PC-3 (cell line): Measurements from ENCODE around the gene PAOX. TPM values are rescaled to one million over a fixed set of nuclear protein-coding genes. Genes with fewer than 3 reads are reported as not detected.

Experiments
- ATAC-seq: fragments of 200-7000 bp; cut with Tn5 transposase; 2 replicates; pipeline ENCODE4 v1.9.1; 2020; ENCODE audit warnings: mild to moderate bottlenecking, moderate library complexity
- BruUV-seq: library from RNA; stranded (reverse); fragments of 400-500 nt; replicated peaks from 2 replicates; lab custom pipeline; 2021; lab: Mats Ljungman, UMichigan
- CTCF ChIA-PET: fragments of 300-600 bp; sonication (Branson Sonifier 250); formaldehyde crosslinking; loops from one replicate; lab custom pipeline; 2022; ENCODE audit warnings: antibody characterized with exemption; lab: Charles Lee
- POLR2A ChIA-PET: fragments of 300-600 bp; sonication (Branson Sonifier 250); formaldehyde crosslinking; loops from one replicate; lab custom pipeline; 2022; ENCODE audit warnings: antibody characterized with exemption; ENCODE audit not compliant: unreplicated experiment; lab: Charles Lee
- DNase-seq: peaks from one replicate; pipeline ENCODE4 v3.0.0-alpha.2; 2015
- H2AFZ ChIP-seq: fragments of 300-600 bp; sonication (generic); 2 replicates; pipeline ENCODE4 v1.6.0; 2016; ENCODE audit warnings: antibody characterized with exemption, low read length
- H3F3A ChIP-seq: fragments of 300-600 bp; sonication (generic); one replicate; pipeline ENCODE4 v1.6.0; 2017; ENCODE audit warnings: antibody characterized with exemption, low read length, control low read depth, mild to moderate bottlenecking; ENCODE audit not compliant: unreplicated experiment
- H3K27ac ChIP-seq: fragments of 300-600 bp; sonication (generic); 2 replicates; pipeline ENCODE4 v1.5.1; 2016; ENCODE audit warnings: mild to moderate bottlenecking, low read length
- H3K27me3 ChIP-seq: fragments of 300-600 bp; sonication (generic); 2 replicates; pipeline ENCODE4 v1.6.1; 2016; ENCODE audit warnings: low read length, mixed read lengths
- H3K36me3 ChIP-seq: fragments of 300-600 bp; sonication (generic); 2 replicates; pipeline ENCODE4 v1.6.1; 2016; ENCODE audit warnings: low read depth, mixed run types, low read length, mixed read lengths
- H3K4me1 ChIP-seq: fragments of 300-600 bp; sonication (generic); 2 replicates; pipeline ENCODE4 v1.5.1; 2016; ENCODE audit warnings: low read length; ENCODE audit not compliant: insufficient read depth
- H3K4me2 ChIP-seq: fragments of 300-600 bp; sonication (generic); 2 replicates; pipeline ENCODE4 v1.6.0; 2016; ENCODE audit warnings: low read length
- H3K4me3 ChIP-seq: fragments of 300-600 bp; sonication (generic); 2 replicates; pipeline ENCODE4 v1.5.1; 2016; ENCODE audit warnings: mild to moderate bottlenecking, low read length, mixed read lengths
- H3K79me2 ChIP-seq: fragments of 300-600 bp; sonication (generic); 2 replicates; pipeline ENCODE4 v1.6.1; 2017; ENCODE audit warnings: low read length, mixed read lengths
- H3K9ac ChIP-seq: fragments of 300-600 bp; sonication (generic); 2 replicates; pipeline ENCODE4 v1.6.0; 2016; ENCODE audit warnings: mild to moderate bottlenecking, low read length
- H3K9me2 ChIP-seq: fragments of 300-600 bp; sonication (generic); replicated peaks from 2 replicates; pipeline ENCODE4 v1.6.1; 2016; ENCODE audit warnings: mixed run types, low read length, mixed read lengths
- H3K9me3 ChIP-seq: fragments of 300-600 bp; sonication (generic); 2 replicates; pipeline ENCODE4 v1.6.1; 2016; ENCODE audit warnings: low read length, mixed read lengths
- H4K20me1 ChIP-seq: fragments of 300-600 bp; sonication (generic); 2 replicates; pipeline ENCODE4 v1.6.1; 2016; ENCODE audit warnings: low read length, mixed read lengths
- EZH2 ChIP-seq: fragments of 300-600 bp; sonication (generic); IDR thresholded peaks from one replicate; pipeline ENCODE4 v1.6.1; 2017; ENCODE audit warnings: antibody characterized with exemption, mild to moderate bottlenecking, low read length; ENCODE audit not compliant: unreplicated experiment
- EZH2phosphoT487 ChIP-seq: fragments of 300-600 bp; sonication (generic); IDR thresholded peaks from 2 replicates; pipeline ENCODE4 v1.6.1; 2018; ENCODE audit warnings: mild to moderate bottlenecking, antibody characterized with exemption, low read length, borderline replicate concordance
- intact Hi-C: fragments of 100-400 bp; cut with micrococcal nuclease; formaldehyde crosslinking; loops from 2 replicates; pipeline ENCODE4 v1.9.0; 2023
- total RNA-seq: library from RNA; depleted of rRNA; stranded (reverse); fragments of >200 nt; gene quantifications from 2 replicates; pipeline ENCODE4 v1.2.3, GENCODE V29; 2014
- TF ChIP-seq, protein P1 (sequence below): fragments of 300-600 bp; sonication (generic); conservative IDR thresholded peaks from 2 replicates; pipeline ENCODE4 v1.5.1; 2017; ENCODE audit warnings: antibody characterized with exemption, low read depth, mild to moderate bottlenecking, low read length

The PAOX gene
- total RNA-seq, 1 experiment from 2014 or later = 4.1 TPM

DNA sequence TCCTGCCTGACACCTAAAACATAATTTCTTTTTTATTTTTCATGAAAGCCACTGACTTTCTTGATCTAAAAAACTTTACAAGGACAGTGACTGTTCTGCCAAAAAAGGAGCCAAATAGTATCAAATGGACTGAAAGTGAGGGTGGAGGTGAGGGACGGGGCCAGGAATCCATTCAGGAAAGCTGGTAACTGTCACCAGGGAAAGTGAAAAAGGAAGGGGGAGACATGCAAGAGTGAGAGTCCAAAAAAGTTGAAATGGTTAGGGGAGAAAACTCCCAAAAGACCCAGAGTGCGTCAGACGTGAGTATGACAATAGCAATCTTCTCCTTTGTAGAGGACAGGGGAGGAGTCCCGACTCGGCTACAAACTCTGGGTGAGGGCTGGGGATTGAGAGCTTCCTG is 34.8 kb upstream of the PAOX start:
- Histone ChIP-seq H3F3A (no peaks in the 10 kb centered on the region), H3K4me3 (no peak overlapping the region), H3K36me3 (no peaks in the 10 kb centered on the region), H3K4me1 (peaks cover 5% of the 10 kb centered on the region; the same call in 1 of the 2 replicates), H3K4me2 (no peak overlapping the region), H2AFZ (no peak overlapping the region), H3K79me2 (no peaks in the 10 kb centered on the region), H3K27ac (no peak overlapping the region), H3K27me3 (no peaks in the 10 kb centered on the region), H3K9me2 (no peaks in the 10 kb centered on the region), H3K9me3 (no peaks in the 10 kb centered on the region), H3K9ac (no peak overlapping the region), H4K20me1 (no peaks in the 10 kb centered on the region)
- no peak for ATAC-seq
- BruUV-seq = no TSS peak
- ChIA-PET CTCF (interaction anchor here (0.6 kb wide), 1 partner anchor 15 kb away, joined by 4 read pairs; no protein-coding TSS in a partner anchor), POLR2A (interaction anchor here (0.7 kb wide), 1 partner anchor 13 kb away, joined by 3 read pairs; no protein-coding TSS in a partner anchor)
- no peak for TF ChIP-seq EZH2phosphoT487
- TF ChIP-seq, protein P1, sequence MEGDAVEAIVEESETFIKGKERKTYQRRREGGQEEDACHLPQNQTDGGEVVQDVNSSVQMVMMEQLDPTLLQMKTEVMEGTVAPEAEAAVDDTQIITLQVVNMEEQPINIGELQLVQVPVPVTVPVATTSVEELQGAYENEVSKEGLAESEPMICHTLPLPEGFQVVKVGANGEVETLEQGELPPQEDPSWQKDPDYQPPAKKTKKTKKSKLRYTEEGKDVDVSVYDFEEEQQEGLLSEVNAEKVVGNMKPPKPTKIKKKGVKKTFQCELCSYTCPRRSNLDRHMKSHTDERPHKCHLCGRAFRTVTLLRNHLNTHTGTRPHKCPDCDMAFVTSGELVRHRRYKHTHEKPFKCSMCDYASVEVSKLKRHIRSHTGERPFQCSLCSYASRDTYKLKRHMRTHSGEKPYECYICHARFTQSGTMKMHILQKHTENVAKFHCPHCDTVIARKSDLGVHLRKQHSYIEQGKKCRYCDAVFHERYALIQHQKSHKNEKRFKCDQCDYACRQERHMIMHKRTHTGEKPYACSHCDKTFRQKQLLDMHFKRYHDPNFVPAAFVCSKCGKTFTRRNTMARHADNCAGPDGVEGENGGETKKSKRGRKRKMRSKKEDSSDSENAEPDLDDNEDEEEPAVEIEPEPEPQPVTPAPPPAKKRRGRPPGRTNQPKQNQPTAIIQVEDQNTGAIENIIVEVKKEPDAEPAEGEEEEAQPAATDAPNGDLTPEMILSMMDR = no peak
- DNase-seq = no peak
- intact Hi-C loops = no loop called here

DNA sequence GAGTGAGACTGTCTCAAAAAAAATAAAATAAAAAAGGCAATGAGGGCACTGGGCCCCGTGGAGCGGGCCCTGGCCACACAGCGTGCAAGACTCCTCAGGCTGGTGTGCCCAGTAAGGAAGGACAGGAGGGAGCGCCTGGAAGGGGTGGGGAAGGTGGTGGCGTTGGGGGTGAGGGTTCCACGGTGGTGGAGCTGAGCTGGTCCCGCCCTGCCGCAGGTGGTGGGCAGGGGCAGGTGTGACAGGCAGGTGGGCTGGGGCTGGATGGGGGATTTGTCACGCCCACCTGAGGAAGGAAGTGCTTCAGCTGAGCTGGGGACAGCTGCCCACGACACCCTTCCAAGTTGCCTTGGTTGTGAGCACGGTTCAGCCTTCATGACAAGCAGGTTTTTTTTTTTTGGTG is 32.6 kb upstream of the PAOX start:
- CTCF ChIA-PET = no interaction called here

More for the DNA sequence above, 32.6 kb upstream of the PAOX start:
- H3K4me2 ChIP-seq = no peak overlapping the region
- H3K27ac ChIP-seq = no peak overlapping the region
- TF ChIP-seq EZH2 (no peak), EZH2phosphoT487 (no peak)
- TF ChIP-seq, protein P1 = no peak
- no peak for ATAC-seq
- no peaks in the 10 kb centered on the region for H3K36me3 ChIP-seq
- H3K27me3 ChIP-seq = no peaks in the 10 kb centered on the region
- no peaks in the 10 kb centered on the region for H3K9me2 ChIP-seq
- no peak overlapping the region for H3K4me3 ChIP-seq
- H4K20me1 ChIP-seq = no peaks in the 10 kb centered on the region
- intact Hi-C loops = no loop called here
- BruUV-seq = no TSS peak
- no peaks in the 10 kb centered on the region for H3K9me3 ChIP-seq
- POLR2A ChIA-PET = no interaction called here
- H3F3A ChIP-seq = no peaks in the 10 kb centered on the region
- no peak overlapping the region for H3K9ac ChIP-seq
- DNase-seq = no peak
- H3K4me1 ChIP-seq = peaks cover 5% of the 10 kb centered on the region; the same call in 1 of the 2 replicates
- no peak overlapping the region for H2AFZ ChIP-seq
- H3K79me2 ChIP-seq = no peaks in the 10 kb centered on the region
